WTC11 (cell line): ENCODE results near the gene SRRM3. TPM values are rescaled to one million over a fixed set of nuclear protein-coding genes. Genes with fewer than 3 reads are reported as not detected.
A peak's percentile ranks its signal among the peaks of the same experiment; 100 is the strongest.
"Not testable (repeated sequence)": the region's sequence is repeated elsewhere in the genome, so short reads cannot be mapped to it uniquely, and the experiment has no call there.

Source experiments
- ATAC-seq: fragments of 200-7000 bp; cut with Tn5 transposase; 2 replicates; pipeline ENCODE4 v1.10.0; 2021; ENCODE audit warnings: mild to moderate bottlenecking, moderate library complexity
- CTCF ChIA-PET: fragments of 300-600 bp; sonication (Branson Sonifier 250); formaldehyde crosslinking; loops from one replicate; lab custom pipeline; 2021; ENCODE audit warnings: antibody characterized with exemption; lab: Charles Lee
- POLR2A ChIA-PET: fragments of 350-600 bp; sonication (Branson Sonifier 250); formaldehyde crosslinking; loops from one replicate; lab custom pipeline; 2021; ENCODE audit warnings: antibody characterized with exemption; lab: Charles Lee
- DNase-seq: peaks from one replicate; pipeline ENCODE4 v3.0.0; 2021; ENCODE audit warnings: low spot score
- H3K27ac Mint-ChIP-seq: 2 replicates; pipeline ENCODE4 v1.8.0; 2021; ENCODE audit warnings: mixed read lengths
- H3K27me3 Mint-ChIP-seq: 2 replicates; pipeline ENCODE4 v1.8.0; 2021; ENCODE audit warnings: low read depth, mild to moderate bottlenecking, moderate library complexity, mixed read lengths
- H3K36me3 Mint-ChIP-seq: 2 replicates; pipeline ENCODE4 v1.8.0; 2021; ENCODE audit warnings: mixed read lengths
- H3K4me1 Mint-ChIP-seq: 2 replicates; pipeline ENCODE4 v1.8.0; 2022; ENCODE audit warnings: mixed read lengths
- H3K4me3 Mint-ChIP-seq: 2 replicates; pipeline ENCODE4 v1.8.0; 2021; ENCODE audit warnings: mild to moderate bottlenecking, moderate library complexity, mixed read lengths
- H3K9me3 Mint-ChIP-seq: 2 replicates; pipeline ENCODE4 v1.8.0; 2021; ENCODE audit warnings: mixed read lengths
- ATF1 ChIP-seq: sonication (generic); formaldehyde crosslinking; IDR thresholded peaks from 2 replicates; pipeline ENCODE4 v1.8.1; 2023; ENCODE audit warnings: mild to moderate bottlenecking, moderate library complexity, missing genetic modification reagents
- ATF2 ChIP-seq: sonication (generic); formaldehyde crosslinking; IDR thresholded peaks from 2 replicates; pipeline ENCODE4 v1.8.1; 2022; ENCODE audit warnings: low read depth, missing genetic modification reagents, borderline replicate concordance
- CBFB ChIP-seq: sonication (generic); formaldehyde crosslinking; IDR thresholded peaks from 2 replicates; pipeline ENCODE4 v1.8.1; 2022; ENCODE audit warnings: mild to moderate bottlenecking, low read depth, missing genetic modification reagents
- MLX ChIP-seq: sonication (generic); formaldehyde crosslinking; IDR thresholded peaks from 2 replicates; pipeline ENCODE4 v1.8.1; 2023; ENCODE audit warnings: mild to moderate bottlenecking, missing genetic modification reagents, moderate library complexity
- NFE2L1 ChIP-seq: sonication (generic); formaldehyde crosslinking; IDR thresholded peaks from 2 replicates; pipeline ENCODE4 v1.8.1; 2023; ENCODE audit warnings: missing genetic modification reagents
- NFYB ChIP-seq: sonication (generic); formaldehyde crosslinking; conservative IDR thresholded peaks from 2 replicates; pipeline ENCODE4 v1.8.0; 2022; ENCODE audit warnings: low read depth, missing genetic modification reagents
- NR3C1 ChIP-seq: sonication (generic); formaldehyde crosslinking; conservative IDR thresholded peaks from 2 replicates; pipeline ENCODE4 v1.8.1; 2023; ENCODE audit warnings: low read depth, mild to moderate bottlenecking, missing genetic modification reagents
- RELA ChIP-seq: sonication (generic); formaldehyde crosslinking; IDR thresholded peaks from 2 replicates; pipeline ENCODE4 v1.8.1; 2022; ENCODE audit warnings: missing genetic modification reagents, mild to moderate bottlenecking, borderline replicate concordance
- SMAD3 ChIP-seq: sonication (generic); formaldehyde crosslinking; IDR thresholded peaks from 2 replicates; pipeline ENCODE4 v1.8.0; 2022; ENCODE audit warnings: missing genetic modification reagents, mild to moderate bottlenecking, borderline replicate concordance
- TCF7 ChIP-seq: sonication (generic); formaldehyde crosslinking; IDR thresholded peaks from 2 replicates; pipeline ENCODE4 v1.8.0; 2022; ENCODE audit warnings: mild to moderate bottlenecking, low read depth, missing genetic modification reagents, moderate library complexity
- ZBTB43 ChIP-seq: sonication (generic); formaldehyde crosslinking; IDR thresholded peaks from 2 replicates; pipeline ENCODE4 v1.8.1; 2023; ENCODE audit warnings: mild to moderate bottlenecking, missing genetic modification reagents
- ZNF138 ChIP-seq: sonication (generic); formaldehyde crosslinking; conservative IDR thresholded peaks from 2 replicates; pipeline ENCODE4 v1.8.1; 2022; ENCODE audit warnings: mild to moderate bottlenecking, moderate library complexity, missing genetic modification reagents
- ZNF219 ChIP-seq: sonication (generic); formaldehyde crosslinking; IDR thresholded peaks from 2 replicates; pipeline ENCODE4 v1.8.0; 2023; ENCODE audit warnings: missing genetic modification reagents, mild to moderate bottlenecking, borderline replicate concordance
- ZNF232 ChIP-seq: sonication (generic); formaldehyde crosslinking; IDR thresholded peaks from 2 replicates; pipeline ENCODE4 v1.8.0; 2022; ENCODE audit warnings: mild to moderate bottlenecking, missing genetic modification reagents
- ZNF671 ChIP-seq: fragments of 250-450 bp; sonication (Bioruptor Pico); IDR thresholded peaks from 2 replicates; pipeline ENCODE4 v1.8.0; 2021; ENCODE audit warnings: mild to moderate bottlenecking
- total RNA-seq: library from RNA; stranded (reverse); gene quantifications from 3 replicates; pipeline ENCODE4 v1.2.3, GENCODE V29; 2021
- TF ChIP-seq, protein P1 (sequence below): sonication (generic); formaldehyde crosslinking; IDR thresholded peaks from 2 replicates; pipeline ENCODE4 v1.8.0; 2022; ENCODE audit warnings: mild to moderate bottlenecking, missing genetic modification reagents
- TF ChIP-seq, protein P2 (sequence below): sonication (generic); formaldehyde crosslinking; IDR thresholded peaks from 2 replicates; pipeline ENCODE4 v1.8.1; 2022; ENCODE audit warnings: mild to moderate bottlenecking, missing genetic modification reagents, moderate library complexity, borderline replicate concordance

SRRM3 gene
- total RNA-seq, 1 experiment from 2014 or later = 17.7 TPM

DNA sequence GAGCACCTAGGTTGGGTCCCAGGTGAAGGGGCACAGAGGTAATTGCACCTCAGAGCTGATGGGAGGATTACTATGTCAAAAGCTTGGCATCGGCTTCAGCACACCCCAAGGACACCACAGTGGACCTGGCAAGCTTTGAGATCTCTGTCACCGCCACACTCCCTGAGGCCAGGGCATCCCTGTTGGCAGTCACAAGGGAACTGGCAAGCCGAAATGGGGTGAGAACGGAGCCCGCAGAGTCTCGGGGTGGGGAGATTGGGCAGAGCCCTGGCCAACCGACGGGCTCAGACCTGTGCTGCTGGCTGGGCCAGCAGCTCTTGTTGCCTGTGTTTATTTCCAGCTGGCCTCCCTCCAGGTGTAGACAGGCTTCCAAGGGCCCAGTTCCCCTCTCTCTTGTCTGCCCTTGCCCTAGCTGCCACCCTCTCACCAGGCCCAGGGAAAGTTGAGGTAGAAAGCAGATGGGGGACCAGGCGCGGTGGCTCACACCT is 103.2 kb downstream of the SRRM3 start (continued):
- TF ChIP-seq MLX (CRISPR knock-in tag) (no peak), ZNF232 (CRISPR knock-in tag) (no peak), NR3C1 (CRISPR knock-in tag) (no peak), ZBTB43 (CRISPR knock-in tag) (no peak), NFYB (no peak), ZNF671 (CRISPR knock-in tag) (no peak)

DNA sequence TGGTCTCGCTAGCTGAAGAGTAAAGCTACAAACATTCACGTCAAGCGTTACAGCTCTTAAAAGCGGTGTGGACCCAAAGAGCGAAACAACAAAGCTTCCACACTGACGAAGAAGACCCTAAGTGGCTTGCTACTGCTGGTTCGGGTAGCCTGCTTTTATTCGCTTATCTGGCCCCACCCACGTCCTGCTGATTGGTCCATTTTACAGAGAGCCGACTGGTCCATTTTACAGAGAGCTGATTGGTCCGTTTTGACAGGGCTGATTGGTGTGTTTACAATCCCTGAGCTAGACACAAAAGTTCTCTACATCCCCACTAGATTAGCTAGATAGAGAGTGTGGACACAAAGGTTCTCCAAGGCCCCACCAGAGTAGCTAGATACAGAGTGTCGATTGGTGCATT is 107.2 kb downstream of the SRRM3 start:
- not testable (repeated sequence) for H3K27me3 Mint-ChIP-seq, H3K4me3 Mint-ChIP-seq, H3K27ac Mint-ChIP-seq, DNase-seq, ATAC-seq, H3K36me3 Mint-ChIP-seq, H3K9me3 Mint-ChIP-seq
- peak; percentile 59 for TF ChIP-seq NFYB
- H3K4me1 Mint-ChIP-seq = peaks cover 23% of the 10 kb centered on the region
- CTCF ChIA-PET = interaction anchor here (0.7 to 1.0 kb wide), 3 partner anchors 9 to 442 kb away, joined by 3 to 4 read pairs (median 3); no protein-coding TSS in a partner anchor
- POLR2A ChIA-PET = interaction anchor here (0.6 kb wide), 1 partner anchor 16 kb away, joined by 3 read pairs; no protein-coding TSS in a partner anchor

GRCh38 chr7:76309341-76310101 is 107.8 kb downstream of the SRRM3 start:
- not testable (repeated sequence) for ATAC-seq, H3K9me3 Mint-ChIP-seq, DNase-seq, H3K27me3 Mint-ChIP-seq, H3K27ac Mint-ChIP-seq, H3K4me3 Mint-ChIP-seq, H3K36me3 Mint-ChIP-seq
- POLR2A ChIA-PET = interaction anchor here (0.6 kb wide), 2 partner anchors 80 to 200 kb away, joined by 3 to 4 read pairs; no protein-coding TSS in a partner anchor
- CTCF ChIA-PET = interaction anchor here (0.7 to 1.0 kb wide), 3 partner anchors 8 to 443 kb away, joined by 3 to 4 read pairs (median 3); no protein-coding TSS in a partner anchor
- H3K4me1 Mint-ChIP-seq = peaks cover 19% of the 10 kb centered on the region

DNA sequence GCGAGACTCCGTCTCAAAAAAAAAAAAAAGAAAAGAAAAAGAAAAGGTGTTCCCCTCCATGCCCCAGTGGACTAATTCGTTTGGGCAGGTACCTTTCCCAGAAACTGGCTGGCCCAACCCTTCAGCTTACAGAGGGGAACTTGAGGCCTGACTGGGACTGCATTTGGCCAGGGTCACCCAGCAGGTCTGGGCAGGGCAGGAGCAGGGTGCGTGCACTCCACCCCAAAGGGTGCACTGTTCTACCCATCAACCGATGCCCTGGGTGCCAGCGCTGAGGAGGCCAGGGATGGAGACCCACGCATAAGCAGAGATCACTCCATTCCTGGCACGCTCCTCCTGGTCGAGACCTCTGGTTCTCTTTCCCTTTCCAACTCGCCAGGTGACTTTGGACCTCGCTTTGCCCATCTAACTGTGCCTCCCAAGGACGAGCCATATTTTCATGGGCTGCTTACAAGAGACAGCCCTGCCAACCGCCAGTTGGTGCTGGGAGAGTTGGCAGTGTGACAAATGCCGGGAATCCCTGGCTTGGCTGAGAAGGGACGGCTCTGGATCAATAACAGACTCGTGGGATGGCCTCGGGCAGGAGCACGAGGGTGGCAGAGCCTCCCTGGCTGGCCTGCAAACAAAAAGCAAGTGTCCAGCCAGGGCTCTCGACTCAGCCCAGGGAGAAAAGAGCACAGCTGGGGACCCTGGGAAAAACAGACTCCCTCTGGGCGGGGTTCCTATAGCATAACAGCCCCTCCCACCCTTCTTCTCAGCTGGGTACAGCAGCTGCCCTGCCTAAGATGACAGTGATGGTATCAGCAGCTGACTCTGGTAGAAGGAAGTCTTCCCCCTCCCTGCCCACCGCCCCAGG is 108.6 kb downstream of the SRRM3 start:
- H3K9me3 Mint-ChIP-seq = peaks cover 5% of the 10 kb centered on the region; the same call in 1 of the 2 replicates
- H3K4me3 Mint-ChIP-seq = no peak overlapping the region
- ATAC-seq = no peak
- H3K27ac Mint-ChIP-seq = no peak overlapping the region
- POLR2A ChIA-PET = interaction anchor here (0.6 kb wide), 1 partner anchor 80 kb away, joined by 3 read pairs; no protein-coding TSS in a partner anchor
- no peaks in the 10 kb centered on the region for H3K27me3 Mint-ChIP-seq
- no peaks in the 10 kb centered on the region; the same call in 1 of the 2 replicates for H3K36me3 Mint-ChIP-seq
- CTCF ChIA-PET = interaction anchor here (0.9 to 1.2 kb wide), 2 partner anchors 11 to 48 kb away, joined by 3 to 5 read pairs; no protein-coding TSS in a partner anchor
- TF ChIP-seq ZNF138 (CRISPR knock-in tag) = no peak
- TF ChIP-seq CBFB (CRISPR knock-in tag) = no peak
- no peak for TF ChIP-seq TCF7
- no peak for TF ChIP-seq ATF2 (CRISPR knock-in tag)
- TF ChIP-seq, protein P1, sequence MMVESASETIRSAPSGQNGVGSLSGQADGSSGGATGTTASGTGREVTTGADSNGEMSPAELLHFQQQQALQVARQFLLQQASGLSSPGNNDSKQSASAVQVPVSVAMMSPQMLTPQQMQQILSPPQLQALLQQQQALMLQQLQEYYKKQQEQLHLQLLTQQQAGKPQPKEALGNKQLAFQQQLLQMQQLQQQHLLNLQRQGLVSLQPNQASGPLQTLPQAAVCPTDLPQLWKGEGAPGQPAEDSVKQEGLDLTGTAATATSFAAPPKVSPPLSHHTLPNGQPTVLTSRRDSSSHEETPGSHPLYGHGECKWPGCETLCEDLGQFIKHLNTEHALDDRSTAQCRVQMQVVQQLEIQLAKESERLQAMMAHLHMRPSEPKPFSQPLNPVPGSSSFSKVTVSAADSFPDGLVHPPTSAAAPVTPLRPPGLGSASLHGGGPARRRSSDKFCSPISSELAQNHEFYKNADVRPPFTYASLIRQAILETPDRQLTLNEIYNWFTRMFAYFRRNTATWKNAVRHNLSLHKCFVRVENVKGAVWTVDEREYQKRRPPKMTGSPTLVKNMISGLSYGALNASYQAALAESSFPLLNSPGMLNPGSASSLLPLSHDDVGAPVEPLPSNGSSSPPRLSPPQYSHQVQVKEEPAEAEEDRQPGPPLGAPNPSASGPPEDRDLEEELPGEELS (CRISPR knock-in tag) = no peak
- no peak for TF ChIP-seq NFE2L1 (CRISPR knock-in tag)
- TF ChIP-seq RELA (CRISPR knock-in tag) = no peak
- TF ChIP-seq, protein P2, sequence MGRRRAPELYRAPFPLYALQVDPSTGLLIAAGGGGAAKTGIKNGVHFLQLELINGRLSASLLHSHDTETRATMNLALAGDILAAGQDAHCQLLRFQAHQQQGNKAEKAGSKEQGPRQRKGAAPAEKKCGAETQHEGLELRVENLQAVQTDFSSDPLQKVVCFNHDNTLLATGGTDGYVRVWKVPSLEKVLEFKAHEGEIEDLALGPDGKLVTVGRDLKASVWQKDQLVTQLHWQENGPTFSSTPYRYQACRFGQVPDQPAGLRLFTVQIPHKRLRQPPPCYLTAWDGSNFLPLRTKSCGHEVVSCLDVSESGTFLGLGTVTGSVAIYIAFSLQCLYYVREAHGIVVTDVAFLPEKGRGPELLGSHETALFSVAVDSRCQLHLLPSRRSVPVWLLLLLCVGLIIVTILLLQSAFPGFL (CRISPR knock-in tag) = no peak
- no peak for TF ChIP-seq ZNF219 (CRISPR knock-in tag)
- TF ChIP-seq ATF1 (CRISPR knock-in tag) = no peak
- no peak for TF ChIP-seq SMAD3 (CRISPR knock-in tag)
- peaks cover 15% of the 10 kb centered on the region for H3K4me1 Mint-ChIP-seq
- no peak for DNase-seq

DNA sequence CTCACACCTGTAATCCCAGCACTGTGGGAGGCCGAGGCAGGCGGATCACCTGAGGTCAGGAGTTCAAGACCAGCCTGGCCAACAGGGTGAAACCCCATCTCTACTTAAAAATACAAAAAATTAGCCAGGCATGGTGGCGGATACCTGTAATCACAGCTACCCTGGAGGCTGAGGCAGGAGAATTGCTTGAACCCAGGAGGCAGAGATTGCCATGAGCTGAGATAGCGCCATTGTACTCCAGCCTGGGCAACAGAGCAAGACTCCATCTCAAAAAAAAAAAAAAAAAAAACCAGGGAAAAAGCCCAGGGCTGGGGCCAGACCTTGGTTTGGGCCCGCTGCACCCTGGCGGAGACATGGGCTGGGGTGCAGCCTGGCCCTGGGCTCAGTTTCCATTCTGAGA is 110.1 kb downstream of the SRRM3 start:
- ATAC-seq, H3K9me3 Mint-ChIP-seq, H3K27ac Mint-ChIP-seq, DNase-seq, H3K4me3 Mint-ChIP-seq, H3K27me3 Mint-ChIP-seq, H3K36me3 Mint-ChIP-seq, H3K4me1 Mint-ChIP-seq: not testable (repeated sequence)
- ChIA-PET CTCF (interaction anchor here (0.6 to 4.3 kb wide), 6 partner anchors 9 to 291 kb away, joined by 3 to 90 read pairs (median 3); no protein-coding TSS in a partner anchor), POLR2A (interaction anchor here (0.7 kb wide), 3 partner anchors 17 to 75 kb away, joined by 3 to 8 read pairs (median 6); partner anchors contain the start of gene YWHAG)
